Measurements from ENCODE around the gene DLL1.

Gene DLL1

GRCh38 chr6:170269151-170269845 is 21.6 kb downstream of the DLL1 start:
- no peaks in the 10 kb centered on the region for H3K9me3 ChIP-seq (replicated peaks; ENCODE audit: insufficient read depth, low read length)
- H3K4me1 ChIP-seq (ENCODE audit: low read length): no peaks in the 10 kb centered on the region
- no peaks in the 10 kb centered on the region for H4K20me1 ChIP-seq (ENCODE audit: insufficient read depth, low read length)
- H3K4me2 ChIP-seq (ENCODE audit: low read depth, low read length): no peak overlapping the region
- H3K4me3 ChIP-seq (ENCODE audit: low read length): no peak overlapping the region
- H3K9ac ChIP-seq (ENCODE audit: low read length): no peak overlapping the region
- H3F3A ChIP-seq (ENCODE audit: insufficient read depth, low read length): no peaks in the 10 kb centered on the region
- TF ChIP-seq CTCF (IDR thresholded peaks at IDR 0.05; ENCODE audit: low read length) (no peak), EZH2phosphoT487 (IDR thresholded peaks at IDR 0.05; ENCODE audit: low read length) (no peak), EZH2 (optimal IDR thresholded peaks at IDR 0.05; ENCODE audit: low read depth, low read length) (no peak)
- no peaks in the 10 kb centered on the region for H3K36me3 ChIP-seq (replicated peaks; ENCODE audit: insufficient read depth, low read length)
- DNase-seq: no peak
- no peaks in the 10 kb centered on the region for H3K79me2 ChIP-seq (ENCODE audit: low read length)
- H3K27ac ChIP-seq (ENCODE audit: low read length): no peak overlapping the region
- H2AFZ ChIP-seq (ENCODE audit: low read length): no peak overlapping the region
- H3K27me3 ChIP-seq (replicated peaks; ENCODE audit: insufficient read depth, low read length): peaks cover 42% of the 10 kb centered on the region
- H3K9me2 ChIP-seq (replicated peaks; ENCODE audit: insufficient read depth, low read length): no peaks in the 10 kb centered on the region

- no peak overlapping the region for H3K9ac ChIP-seq (ENCODE audit: low read length)
- no peak overlapping the region for H3K27ac ChIP-seq (ENCODE audit: low read length)
- H3K4me1 ChIP-seq (ENCODE audit: low read length): no peaks in the 10 kb centered on the region
- no peak overlapping the region for H3K4me3 ChIP-seq (ENCODE audit: low read length)
- no peaks in the 10 kb centered on the region for H3K9me2 ChIP-seq (replicated peaks; ENCODE audit: insufficient read depth, low read length)
- no peaks in the 10 kb centered on the region for H3K79me2 ChIP-seq (ENCODE audit: low read length)
- H2AFZ ChIP-seq (ENCODE audit: low read length): no peak overlapping the region
- H3K27me3 ChIP-seq (replicated peaks; ENCODE audit: insufficient read depth, low read length): peaks cover 40% of the 10 kb centered on the region
- H3K9me3 ChIP-seq (replicated peaks; ENCODE audit: insufficient read depth, low read length): no peaks in the 10 kb centered on the region
- no peaks in the 10 kb centered on the region for H3K36me3 ChIP-seq (replicated peaks; ENCODE audit: insufficient read depth, low read length)
- no peaks in the 10 kb centered on the region for H4K20me1 ChIP-seq (ENCODE audit: insufficient read depth, low read length)
- TF ChIP-seq EZH2 (optimal IDR thresholded peaks at IDR 0.05; ENCODE audit: low read depth, low read length) (no peak), EZH2phosphoT487 (IDR thresholded peaks at IDR 0.05; ENCODE audit: low read length) (no peak), CTCF (IDR thresholded peaks at IDR 0.05; ENCODE audit: low read length) (no peak)
- H3F3A ChIP-seq (ENCODE audit: insufficient read depth, low read length): no peaks in the 10 kb centered on the region
- H3K4me2 ChIP-seq (ENCODE audit: low read depth, low read length): no peak overlapping the region
- DNase-seq: no peak
Measured at GRCh38 chr6:170268216-170269129, 22.4 kb downstream of the DLL1 start.

GRCh38 chr6:170267688-170268087 is 23.2 kb downstream of the DLL1 start:
- Histone ChIP-seq H3K27me3 (replicated peaks; ENCODE audit: insufficient read depth, low read length) (peaks cover 33% of the 10 kb centered on the region), H3K27ac (ENCODE audit: low read length) (no peak overlapping the region), H3K36me3 (replicated peaks; ENCODE audit: insufficient read depth, low read length) (no peaks in the 10 kb centered on the region), H2AFZ (ENCODE audit: low read length) (no peak overlapping the region), H3K9me3 (replicated peaks; ENCODE audit: insufficient read depth, low read length) (no peaks in the 10 kb centered on the region), H3K9me2 (replicated peaks; ENCODE audit: insufficient read depth, low read length) (no peaks in the 10 kb centered on the region), H3K9ac (ENCODE audit: low read length) (no peak overlapping the region), H3K79me2 (ENCODE audit: low read length) (no peaks in the 10 kb centered on the region), H3K4me2 (ENCODE audit: low read depth, low read length) (no peak overlapping the region), H4K20me1 (ENCODE audit: insufficient read depth, low read length) (no peaks in the 10 kb centered on the region), H3K4me3 (ENCODE audit: low read length) (no peak overlapping the region), H3F3A (ENCODE audit: insufficient read depth, low read length) (no peaks in the 10 kb centered on the region), H3K4me1 (ENCODE audit: low read length) (no peaks in the 10 kb centered on the region)
- TF ChIP-seq EZH2phosphoT487 (IDR thresholded peaks at IDR 0.05; ENCODE audit: low read length) (no peak), CTCF (IDR thresholded peaks at IDR 0.05; ENCODE audit: low read length) (no peak), EZH2 (optimal IDR thresholded peaks at IDR 0.05; ENCODE audit: low read depth, low read length) (no peak)
- no peak for DNase-seq

All from MM.1S (cell line).